Fibroblast of skin of left biceps (primary cell): ENCODE data around the gene CYP27C1.

ENCODE experiments used
- DNase-seq, 2 experiments: peaks; one replicate each; pipeline ENCODE4 v3.0.0-alpha.2; 2013; ENCODE audit warnings: low read depth in 2 of 2

CYP27C1 gene

DNA sequence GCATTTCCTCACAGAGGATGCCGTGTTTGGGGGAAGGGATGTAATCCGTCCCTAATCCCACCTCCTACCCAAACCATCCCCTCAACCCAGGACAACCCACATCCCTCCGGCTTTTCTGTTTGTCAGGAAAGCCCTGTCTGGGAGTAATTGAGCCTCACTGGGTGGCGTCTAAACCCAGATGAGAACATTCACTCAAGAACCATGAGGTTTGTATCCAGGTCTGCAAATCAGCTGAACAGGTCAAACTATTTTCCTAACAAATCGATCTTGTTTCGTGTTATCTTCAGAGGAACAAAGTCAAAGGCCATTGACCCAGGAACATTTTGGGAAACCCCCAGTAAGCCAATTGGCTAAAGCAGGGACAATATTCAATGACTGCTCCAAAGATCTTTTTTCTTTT lies 25.7 kb downstream of the CYP27C1 start:
- no peak for DNase-seq

DNA sequence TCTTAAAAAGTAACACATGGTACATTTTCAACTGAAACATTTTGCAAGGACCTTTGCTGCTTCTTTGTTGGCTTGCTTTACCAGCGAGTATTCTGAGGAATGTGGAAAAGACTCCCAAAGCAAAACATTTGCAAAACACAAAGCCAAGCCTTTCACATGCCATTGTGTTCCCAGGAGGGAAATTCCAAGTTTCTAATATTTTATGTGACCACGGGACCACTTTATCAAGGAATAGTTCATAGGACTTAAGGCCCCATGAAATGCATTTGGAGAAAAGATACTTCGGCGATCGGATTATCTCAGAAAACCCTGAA lies 26.2 kb downstream of the CYP27C1 start:
- peak; percentile 73 to 81 for DNase-seq

DNA sequence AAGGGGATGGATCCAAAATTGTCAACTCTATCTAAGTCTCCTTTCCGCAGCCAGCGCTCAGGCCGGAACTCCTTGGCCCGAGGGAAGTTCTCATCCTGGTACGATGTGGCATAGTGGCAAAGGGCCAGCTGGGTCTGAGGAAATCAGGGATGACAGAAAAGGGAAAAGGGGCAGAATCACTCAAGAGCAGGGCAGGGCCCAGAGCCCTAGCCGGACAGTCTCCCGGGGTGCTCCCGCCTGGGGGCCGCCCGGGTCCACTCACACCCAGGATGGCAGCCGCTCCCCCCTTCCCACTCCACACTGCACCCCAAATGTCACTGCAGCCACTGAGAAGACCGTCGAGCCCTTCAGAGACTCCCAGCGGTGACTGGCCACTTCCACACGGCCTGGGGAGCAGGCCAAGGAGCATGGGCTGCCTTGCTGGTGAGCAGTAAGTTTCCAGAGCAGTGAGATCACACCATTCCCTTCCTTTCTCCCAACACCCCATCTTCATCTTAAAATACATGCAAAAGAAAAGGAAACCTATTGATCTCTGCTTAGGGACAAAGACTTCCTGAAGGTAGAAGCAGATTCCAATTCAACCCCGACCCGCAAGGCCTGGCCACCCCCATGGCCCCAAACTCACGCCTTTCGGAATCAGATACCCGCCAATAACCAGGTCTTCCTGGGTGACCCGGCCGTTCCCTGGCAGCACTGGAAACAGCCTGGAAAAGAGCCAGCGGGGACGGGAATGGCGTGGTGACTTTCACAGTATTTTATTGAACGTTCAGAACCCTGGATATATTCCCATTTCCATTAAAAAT lies 26.7 kb downstream of the CYP27C1 start:
- no peak for DNase-seq

DNA sequence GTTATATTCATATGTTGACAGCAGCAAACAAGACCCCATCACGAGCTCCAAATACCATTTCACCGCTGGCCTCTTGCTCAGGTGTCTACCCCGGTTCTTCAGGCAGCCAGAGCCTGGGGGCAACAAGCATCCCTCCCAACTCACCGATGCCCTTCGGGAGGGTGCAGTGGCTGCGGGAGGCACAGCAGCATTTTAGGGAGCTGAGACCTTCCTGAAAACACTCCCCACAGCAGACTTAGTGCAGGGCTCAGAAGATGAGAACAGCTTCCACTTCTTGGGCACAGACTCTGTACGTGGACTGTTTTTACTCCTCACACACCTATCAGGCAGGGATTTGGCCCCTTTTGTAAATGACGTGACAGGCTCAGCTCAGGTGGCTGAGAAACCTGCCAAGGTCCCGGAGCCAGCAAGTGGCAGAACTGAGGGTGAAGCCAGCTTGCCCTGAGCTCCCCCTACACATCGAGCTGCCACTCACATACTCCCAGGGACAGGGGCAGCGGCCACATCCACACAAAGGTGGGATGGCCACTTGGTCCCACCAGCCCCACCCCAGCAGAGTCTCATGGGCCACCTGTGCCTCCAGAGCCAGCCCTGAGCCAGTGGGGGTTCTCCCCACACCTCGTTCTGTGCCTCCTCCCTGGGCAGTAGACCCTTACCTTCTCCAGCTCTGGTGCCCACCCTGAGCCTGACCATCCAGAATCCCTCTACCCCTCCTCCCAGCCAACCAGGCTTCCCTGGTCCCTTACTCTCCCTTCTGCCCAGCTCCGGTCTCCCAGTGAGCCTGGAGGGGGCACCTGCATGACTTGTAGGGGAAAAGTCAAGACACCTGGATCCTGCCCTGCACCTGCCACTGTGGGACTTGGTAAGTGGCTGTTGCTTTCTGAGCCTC lies 28.5 kb downstream of the CYP27C1 start:
- DNase-seq = no peak

DNA sequence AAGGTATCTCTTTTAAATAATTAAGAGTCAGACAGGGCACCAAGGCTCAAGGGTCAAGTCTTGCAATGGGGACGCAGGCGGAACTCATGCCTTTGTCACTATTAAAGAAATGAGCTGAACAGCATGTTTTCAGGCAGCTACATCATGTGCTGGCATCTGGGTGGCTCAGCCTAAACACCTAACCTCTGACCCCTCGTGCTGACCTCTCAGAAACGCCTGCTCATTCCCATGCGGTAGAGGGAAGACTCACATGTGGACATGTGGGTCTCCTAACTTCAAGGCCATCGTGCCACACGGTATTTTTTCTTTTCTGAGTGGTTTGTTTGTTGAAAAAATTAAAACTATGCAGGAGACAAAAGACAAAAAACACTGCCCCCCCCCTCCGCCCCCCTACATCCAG lies 31.3 kb downstream of the CYP27C1 start:
- DNase-seq = no peak

DNA sequence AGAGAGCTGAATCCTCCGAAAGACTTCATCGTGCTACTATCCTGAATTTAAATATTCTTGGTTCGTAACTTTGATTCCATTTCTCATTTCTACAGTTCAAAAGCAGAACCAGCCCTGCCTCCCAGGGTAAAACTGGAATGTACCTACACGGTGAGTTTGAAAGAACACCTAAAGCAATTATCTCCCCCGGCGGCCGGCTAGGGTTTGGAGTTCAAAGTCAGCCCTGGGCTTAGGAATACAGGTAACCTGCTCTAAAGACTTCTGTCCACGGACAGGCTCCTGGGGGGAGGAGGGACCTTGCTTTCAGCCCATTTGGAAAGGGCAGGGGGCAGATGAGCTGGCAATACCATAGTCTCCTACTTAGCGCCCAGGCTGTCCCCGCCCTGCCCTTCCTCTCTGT lies 32.3 kb downstream of the CYP27C1 start:
- DNase-seq = no peak

DNA sequence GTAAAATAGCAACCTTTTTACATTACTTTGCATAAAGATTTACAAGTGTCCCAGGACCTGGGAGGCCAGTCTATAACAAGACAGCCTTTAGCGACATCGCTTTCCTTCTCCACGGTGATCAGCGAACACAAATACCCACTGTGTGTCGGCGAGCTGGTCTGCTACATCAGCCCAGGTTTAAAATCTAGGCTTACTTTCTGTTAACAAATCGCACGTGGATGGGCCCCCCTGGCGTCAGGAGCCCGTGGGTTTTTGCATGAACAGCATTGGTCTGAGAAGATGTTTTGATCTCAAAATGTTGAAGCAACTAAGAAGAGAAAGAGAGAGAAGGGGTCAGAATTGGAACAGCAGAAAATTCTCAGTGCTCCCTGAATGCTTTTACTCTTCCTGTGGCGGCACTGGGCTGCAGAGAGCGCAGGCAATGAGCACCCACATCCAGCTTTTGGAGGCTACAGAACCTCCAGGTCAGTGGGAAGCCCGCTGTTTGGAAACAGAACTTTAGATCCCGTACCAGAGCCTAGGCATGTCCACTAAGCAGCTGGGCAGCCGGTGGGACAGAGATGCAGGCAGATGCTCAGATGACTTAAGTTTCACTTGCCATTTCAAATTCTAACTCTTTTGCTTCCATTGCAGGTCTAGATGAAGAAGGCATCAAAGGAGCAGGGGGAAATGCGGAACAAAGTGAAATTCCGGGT lies 32.9 kb downstream of the CYP27C1 start:
- DNase-seq = no peak

DNA sequence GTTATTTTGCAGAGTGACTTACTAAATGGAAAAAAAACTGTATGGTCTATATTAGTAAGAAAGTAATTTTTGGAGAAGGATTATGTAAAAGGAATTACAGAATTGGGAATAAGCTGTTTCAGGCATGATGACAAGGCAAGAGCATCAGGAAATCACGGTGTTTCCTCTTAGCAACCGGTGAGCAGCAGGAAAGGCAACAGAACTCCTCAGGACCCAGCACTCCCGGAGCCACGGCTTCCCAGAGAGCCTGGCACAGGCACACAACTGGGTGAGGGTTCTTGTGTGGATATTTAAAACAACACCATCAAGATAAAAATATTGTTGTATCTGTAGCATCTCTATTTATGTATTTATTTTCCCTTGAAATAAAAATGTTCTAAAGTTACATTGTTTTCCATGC lies 34.4 kb downstream of the CYP27C1 start:
- DNase-seq = no peak

DNA sequence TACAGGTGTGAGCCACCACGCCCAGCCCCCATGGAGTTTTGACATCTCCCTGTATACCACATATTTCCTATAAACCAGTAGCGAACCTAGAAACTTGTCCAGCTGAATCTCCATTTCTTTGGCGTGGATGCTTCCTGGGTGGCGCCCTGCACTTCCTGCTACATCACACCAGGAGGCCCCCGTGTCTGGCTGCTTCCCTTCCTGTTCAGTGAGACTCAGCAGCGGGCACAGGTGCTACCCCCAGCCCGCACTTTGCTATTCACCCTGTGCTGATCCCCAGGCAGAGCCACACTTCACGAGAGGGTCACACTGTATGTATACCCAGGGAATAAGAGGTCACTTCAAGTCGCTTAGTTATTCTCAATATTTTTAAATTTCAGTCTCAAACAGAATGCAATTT lies 35.0 kb downstream of the CYP27C1 start:
- no peak for DNase-seq

DNA sequence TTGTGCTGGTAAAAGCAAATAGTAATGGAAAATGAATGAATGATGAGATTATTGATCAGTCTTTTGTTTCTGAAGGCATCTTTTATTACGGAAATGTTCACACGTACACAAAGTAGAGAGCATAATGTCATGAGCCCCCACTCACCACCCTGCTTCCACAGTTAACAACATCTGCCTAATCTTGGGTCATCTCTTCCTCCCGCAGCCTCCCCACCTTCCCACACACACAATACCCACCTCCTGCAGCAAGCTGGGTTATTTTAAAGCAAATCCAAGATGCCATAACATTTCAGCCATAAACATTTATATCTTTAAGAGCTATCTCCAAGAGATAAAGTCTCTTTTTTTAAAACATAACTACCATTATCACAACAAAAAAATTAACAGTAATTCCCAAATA lies 36.3 kb downstream of the CYP27C1 start:
- no peak for DNase-seq

DNA sequence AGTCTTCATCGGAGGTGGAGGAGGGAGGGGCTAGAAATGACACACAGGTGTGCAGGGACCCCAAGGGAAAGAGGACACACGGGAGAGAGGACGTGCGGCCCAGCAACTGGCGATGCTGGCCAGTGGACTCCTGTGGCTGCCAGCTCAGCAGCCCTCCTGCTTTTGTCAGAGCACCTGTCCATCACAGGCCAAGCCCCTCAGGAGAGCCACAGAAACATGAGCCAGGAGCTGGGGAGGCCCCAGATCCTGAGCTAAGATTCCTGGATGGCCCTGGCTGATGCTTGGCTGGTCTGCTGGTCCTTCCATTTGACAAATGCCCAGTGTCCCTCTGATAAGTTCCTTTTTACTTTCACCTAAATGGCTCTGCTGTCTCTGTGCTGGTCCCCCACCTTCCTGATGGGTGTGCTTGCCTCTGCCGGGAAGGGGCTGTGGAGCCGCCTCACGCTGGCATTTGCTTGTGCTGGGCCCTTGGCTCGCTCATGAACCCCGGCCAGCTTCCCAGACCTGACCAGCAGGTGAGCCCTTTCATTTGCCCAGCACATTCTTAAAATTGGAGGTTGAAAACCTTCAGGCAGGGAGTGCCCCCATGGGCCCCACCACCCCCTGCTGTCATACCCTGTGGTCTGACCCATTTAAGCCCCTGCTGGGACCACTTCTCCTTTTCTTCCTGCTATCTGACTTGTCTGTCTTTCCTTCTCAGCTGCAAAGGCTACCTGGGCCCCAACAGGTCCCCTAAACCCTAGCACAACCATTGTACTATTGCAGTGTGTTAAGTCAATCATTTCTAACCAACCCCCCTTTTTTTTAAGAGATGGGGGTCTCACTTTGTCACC lies 37.3 kb downstream of the CYP27C1 start:
- no peak for DNase-seq

DNA sequence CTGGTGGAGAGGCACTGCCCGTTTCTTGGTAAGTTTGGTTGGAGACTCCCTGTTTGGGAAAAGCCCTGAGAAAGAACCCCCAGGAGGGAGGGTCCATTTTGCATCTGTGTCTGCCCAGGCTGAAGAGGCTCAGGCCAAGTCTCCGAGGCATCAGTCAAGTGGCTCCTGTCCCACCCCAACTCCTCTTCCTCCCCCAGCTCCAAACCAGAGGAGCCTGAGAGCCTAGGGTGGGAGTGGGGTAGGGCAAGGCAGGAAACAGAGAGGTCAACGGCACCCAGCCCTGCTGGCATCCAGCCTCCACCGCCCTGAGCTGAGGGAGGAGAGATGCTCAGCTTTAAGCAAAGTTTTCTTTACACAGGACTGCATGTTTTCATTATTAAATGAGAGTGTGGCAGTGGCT lies 38.2 kb downstream of the CYP27C1 start:
- no peak for DNase-seq

DNA sequence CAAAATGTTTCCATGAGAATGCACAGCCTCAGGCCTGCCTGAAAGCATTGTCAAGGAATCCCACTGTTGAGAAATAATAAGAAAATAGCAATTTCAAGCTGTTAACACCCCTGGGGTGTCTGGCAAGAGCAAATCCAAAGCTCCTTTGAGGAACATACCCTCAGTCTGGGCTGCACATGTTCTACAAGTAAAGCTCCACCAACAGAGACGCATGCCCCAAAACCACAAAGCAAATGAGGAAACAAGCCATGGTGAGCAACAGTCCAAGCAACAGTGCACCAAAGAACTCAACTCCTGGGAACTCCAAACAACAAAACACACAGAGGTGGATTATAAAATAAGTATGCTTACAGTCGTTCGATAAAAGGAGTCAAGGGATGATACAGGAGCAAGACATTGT lies 40.3 kb downstream of the CYP27C1 start:
- DNase-seq = peak; percentile 71 to 72

DNA sequence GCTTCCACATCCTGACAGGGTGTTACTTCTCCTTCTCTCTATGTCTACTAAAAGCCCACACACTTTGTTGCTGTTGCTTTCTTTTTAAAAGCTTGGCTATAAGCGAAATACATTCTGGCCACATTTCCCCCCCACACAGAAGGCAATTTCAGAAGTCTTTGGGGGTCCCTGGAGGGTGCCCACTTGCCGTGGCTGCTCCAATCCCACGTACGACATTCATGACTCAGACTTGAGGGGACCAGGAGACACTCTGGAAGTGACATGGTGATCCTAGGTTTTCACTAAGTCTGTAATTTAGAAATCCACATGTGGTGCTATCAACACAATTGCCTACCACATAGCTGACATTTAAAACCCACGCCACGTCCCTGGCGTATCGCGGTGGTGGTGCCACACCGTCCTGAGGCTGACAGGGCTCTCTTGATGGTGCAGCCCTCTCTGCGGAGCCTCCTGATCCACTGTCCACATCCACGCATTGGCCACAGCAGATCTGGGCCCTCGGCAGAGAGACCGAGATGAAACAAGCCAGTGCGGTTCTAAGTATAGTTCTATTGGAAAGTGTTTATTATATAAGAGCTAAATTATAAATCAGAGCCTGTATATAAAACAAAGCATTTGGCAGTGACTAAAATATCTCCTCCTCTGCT lies 42.4 kb downstream of the CYP27C1 start:
- no peak for DNase-seq

DNA sequence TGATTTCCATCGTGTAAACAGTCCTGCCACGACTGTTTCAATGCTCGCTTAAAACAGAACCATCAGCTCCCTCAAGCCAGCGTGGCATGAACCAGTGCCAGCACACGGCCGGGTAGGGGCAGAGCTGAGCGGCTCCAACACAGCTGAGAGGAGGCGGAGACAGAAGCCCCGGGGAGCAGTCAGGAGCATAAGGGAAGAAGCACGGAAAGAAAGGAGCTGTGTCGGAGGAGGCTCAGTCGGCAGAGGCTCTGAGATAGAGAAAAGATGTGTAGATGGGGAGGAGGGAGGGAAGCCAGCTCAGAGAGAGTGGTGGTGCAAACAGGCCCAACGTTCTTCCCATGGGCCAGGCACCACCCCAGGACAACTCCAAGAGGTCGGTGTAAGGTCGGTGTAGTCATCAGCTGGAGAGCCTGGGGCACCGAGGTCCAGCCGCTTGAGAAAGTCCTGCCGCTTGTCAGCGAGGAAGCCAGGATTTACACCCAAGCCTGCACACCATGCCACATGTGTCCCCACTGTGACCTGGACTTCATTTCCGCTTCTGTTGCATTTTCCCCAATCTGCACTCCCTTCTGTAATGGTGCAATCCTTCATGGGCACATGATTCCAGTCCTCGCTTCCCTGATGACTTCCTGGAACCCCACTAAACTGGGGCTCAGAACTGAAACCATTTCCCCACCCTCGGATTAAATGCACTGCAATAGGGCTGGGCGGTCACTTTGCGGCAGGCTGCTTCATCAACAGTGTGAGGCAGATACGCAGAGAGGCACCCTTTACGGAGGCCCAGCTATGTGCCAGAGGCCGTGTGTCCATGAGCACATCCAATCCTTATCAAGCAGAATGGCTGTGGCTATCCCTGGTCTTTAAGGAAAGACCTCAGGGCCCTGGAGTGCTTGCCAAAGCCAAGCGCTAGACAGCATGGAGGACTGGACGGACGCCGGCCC lies 43.5 kb downstream of the CYP27C1 start:
- DNase-seq = no peak

DNA sequence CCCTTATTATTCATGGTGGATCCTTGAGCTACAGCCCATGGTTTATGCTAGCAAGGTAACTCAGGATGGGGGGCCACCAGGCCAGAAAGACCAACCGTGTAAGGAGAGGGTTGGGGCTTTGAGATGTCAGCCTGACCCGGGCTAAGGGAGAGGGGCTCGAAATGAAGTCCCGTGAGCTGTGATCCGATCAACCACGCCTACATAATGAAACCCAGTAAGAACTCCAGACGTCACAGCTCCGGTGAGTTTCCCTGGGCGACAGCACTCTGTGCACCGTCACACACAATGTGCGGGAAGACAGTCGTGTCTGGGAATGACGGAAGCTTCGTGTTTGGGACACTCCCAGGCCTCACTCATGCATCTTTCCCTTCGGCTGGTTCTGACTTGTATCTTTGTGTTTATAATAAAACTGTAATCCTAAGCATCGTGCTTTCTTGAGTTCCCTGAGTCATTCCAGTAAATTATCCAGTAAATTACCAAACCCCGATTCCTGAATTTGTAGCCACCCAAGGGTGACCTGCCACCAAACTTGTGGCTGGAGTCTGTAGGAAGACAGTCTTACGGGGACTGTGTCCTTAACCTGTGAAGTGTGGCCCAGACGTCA lies 44.2 kb downstream of the CYP27C1 start:
- DNase-seq = no peak

DNA sequence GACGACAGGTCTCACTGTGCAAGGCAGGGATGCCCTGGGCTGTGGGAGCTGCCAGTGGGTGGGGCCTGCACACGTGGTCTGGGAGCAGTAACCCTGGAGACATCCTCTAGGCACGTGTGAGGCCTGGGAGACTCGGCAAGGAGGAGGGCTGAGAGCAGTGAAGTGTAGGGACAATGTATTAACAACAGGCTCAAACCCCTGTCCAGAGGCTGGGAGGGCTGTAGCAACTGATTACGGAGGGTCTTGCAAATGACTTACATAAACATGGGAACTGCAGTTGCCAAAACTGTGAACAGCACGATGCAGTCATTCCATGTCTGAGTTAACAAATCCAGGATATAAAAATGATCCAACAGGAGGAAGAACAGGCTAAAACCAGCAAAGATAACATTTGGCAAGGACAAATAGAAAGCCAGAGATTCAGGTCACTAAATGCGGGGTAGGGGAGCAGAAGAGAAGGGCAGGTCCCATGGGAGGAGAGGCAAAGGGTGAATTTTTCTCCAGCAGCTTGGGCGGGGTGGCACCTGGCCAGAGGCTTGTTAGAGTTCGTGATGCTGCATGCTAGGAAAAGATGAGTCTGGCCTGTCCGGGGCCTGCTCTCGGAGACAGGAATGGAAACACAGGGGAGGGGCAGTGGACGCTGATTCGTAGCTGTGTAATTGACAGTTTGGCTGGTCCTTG lies 44.9 kb downstream of the CYP27C1 start:
- DNase-seq = no peak

DNA sequence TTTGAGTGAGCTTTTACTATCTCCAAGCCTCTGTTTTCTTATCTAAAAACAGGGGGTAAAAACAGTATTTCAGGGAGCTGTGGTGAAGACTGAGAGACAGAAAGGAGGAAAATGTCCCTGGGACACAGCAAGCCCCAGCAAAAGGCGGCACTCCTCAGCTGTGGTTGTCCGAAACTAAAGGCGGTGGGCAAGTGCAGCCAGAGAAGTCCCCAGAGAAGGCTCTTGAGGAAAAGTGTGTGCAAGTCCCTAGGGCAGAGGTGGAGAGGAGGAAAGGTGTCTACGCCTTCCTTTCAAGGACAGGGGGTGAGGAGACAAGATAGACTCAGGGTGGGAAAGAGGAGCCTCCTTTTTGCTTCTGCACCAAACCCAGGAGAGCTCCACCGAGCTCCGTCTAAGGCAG lies 45.5 kb downstream of the CYP27C1 start:
- DNase-seq = no peak

DNA sequence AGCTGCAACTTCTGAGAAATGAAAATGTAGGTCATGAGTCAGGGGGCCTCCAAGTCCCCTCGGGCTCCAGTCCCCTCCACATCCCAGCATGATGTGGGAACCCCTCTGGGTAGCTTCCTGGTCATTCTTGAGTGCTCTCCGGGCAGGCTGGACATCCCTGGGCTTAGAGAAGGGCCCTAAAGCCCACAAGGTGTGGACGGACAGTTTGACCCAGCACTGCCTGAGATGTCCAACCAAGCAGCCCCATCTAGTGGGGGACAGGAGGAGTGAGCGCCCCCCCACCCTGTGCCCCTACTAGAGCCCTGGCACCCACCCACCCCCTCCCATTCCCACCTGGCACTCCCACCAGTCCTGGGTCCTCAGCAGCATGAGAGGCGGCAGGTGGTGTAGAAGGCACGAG lies 46.0 kb downstream of the CYP27C1 start:
- no peak for DNase-seq
